Fibroblast of skin of scalp (primary cell): ENCODE results near the gene CSTF1.
A peak's percentile ranks its signal among the peaks of the same experiment; 100 is the strongest.
"Not testable (repeated sequence)": the region's sequence is repeated elsewhere in the genome, so short reads cannot be mapped to it uniquely, and the experiment has no call there.

ENCODE experiments used
- DNase-seq: peaks from one replicate; pipeline ENCODE4 v3.0.0-alpha.2; 2013

Gene CSTF1

DNA sequence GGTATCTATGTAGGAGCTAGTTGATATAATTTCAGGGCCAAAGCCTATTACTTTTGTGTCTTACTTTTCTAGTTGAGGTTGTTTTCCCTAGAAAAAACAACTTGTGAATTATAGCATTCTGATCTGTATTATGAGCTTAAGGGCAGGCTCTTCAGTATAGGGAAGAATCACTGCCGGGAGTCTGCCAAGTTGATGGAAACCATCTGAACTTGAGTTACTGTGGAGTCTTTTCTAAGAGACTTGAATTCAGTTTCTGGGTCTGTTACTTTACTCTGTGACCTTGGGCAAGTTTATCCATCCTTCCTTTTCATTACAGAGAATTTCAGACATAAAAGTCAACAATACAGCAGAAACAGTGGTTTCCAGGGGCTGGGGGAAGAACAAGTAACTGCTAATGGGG is 17.5 kb downstream of the CSTF1 start:
- no peak for DNase-seq

DNA sequence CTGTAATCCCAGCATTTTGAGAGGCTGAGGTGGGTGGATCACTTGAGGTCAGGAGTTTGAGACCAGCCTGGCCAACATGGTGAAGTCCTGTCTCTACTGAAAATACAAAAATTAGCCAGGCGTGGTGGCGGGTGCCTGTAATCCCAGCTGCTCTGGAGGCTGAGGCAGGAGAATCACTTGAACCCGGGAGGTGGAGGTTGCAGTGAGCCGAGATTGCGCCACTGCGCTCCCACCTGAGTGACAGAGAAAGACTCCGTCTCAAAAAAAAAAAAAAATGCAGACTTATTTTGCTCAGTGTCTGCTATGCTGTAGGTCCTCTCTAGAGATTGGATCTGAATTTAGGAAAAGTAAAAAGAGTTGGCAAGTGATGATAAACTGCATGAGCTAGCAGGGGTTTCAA is 18.8 kb downstream of the CSTF1 start:
- not testable (repeated sequence) for DNase-seq

- peak; percentile 61 for DNase-seq
These were observed 19.5 kb downstream of the CSTF1 start, which contains the start of gene CASS4 for GRCh38 chr20:56411759-56412472. Gene CASS4 (plus strand): TSS chr20:56412260. CDS start chr20:56412459, 199 bp downstream.

- no peak for DNase-seq
These were observed 20.0 kb downstream of the CSTF1 start for GRCh38 chr20:56412473-56412790.

DNA sequence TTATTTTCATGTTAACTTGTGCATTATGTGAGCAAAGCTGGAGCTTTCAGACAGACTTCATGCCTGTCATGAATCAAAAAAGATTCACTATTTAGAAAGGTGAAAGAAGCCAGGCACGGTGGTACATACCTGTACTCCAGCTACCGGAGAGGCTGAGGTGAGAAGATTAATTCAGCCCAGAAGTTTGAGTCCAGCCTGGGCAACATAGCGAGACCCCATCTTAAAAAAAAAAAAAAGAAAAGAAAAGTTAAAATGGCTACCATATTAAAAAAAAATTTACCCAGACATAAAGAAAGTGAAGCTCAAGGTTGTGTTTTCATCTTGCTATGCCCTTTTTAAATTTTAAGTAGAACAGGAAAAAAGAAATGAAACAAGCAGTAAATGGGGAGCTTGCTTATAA is 20.5 kb downstream of the CSTF1 start:
- no peak for DNase-seq

DNA sequence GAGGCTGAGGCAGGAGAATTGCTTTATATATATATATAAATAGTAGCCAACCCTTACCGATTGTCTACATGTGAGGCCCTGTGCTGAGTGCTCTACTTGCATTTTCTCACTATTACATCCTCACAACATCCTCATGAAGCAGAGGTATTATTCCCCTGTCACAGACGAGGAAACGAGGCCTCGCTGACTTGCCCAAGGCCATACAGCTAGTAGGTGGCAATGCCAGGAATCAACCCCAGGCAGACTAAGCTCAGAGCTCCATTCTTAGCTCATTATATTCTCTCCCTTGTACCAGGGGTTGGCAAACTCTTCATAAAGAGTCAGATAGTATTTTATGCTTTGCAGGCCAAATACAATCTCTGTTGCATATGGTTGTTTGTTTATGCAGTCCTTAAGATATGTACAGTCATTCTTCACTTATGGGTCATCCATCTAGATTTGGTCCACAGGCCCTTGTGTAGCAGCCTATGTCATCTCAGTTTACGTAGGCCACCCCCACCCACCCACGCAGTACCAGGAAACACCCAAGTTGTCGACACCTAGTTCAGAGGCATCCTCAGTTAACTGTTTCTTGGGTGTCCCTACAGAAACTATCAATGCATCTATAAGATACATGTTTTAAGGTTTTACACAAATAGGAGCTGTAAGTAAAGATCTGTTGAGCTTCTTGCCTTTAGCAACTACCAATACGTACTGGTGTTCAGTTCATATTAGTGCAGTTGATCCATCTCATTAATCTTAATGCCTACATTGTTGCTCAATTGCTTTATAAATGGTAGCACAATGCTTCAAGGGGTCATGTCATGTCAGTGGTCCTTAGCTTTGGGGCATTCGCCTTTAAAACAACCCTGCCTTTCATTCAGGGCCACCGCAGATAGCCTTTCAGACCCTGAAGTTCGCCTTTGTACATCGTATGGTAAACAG is 22.7 kb downstream of the CSTF1 start:
- DNase-seq = peak; percentile 60

DNA sequence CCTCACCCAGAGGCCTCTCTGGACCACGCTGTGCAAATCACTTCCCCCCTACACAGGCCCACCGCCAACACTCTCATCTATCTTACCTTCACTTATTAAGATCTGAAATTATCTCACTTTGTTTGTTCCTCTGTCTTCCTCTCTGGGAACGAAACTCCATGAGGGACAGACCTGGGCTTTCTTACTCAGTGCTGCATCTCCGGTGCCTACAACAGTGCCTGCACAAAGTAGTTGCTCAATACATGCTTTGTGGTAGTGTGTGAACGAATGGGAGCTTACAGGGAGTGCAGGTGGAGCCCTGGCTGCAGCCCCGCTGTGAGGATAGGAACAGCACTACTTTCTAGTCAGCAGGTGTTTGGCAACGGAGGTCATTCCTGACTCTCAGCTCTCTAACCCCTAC is 25.0 kb downstream of the CSTF1 start:
- DNase-seq = no peak

DNA sequence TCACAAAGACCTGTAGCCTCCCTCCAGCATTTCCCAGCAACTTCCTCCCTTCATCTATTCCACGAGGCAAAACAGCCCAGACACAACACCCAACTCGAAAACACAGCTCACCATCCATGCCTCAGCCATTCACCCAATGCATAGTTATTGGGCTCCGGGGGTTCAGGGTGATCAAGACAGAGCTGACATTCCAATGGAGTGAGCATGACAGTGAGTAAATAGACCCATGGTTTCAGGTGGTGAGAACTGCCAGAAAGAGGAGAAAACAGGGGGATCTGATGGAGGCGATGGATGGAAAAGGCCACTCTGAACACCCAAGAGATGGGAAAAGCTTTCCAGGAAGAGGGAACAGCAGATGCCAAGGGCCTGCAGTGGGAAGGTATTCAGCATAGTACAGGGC is 25.5 kb downstream of the CSTF1 start:
- DNase-seq = no peak

- no peak for DNase-seq
These were observed 26.0 kb downstream of the CSTF1 start for GRCh38 chr20:56418385-56418861.

DNA sequence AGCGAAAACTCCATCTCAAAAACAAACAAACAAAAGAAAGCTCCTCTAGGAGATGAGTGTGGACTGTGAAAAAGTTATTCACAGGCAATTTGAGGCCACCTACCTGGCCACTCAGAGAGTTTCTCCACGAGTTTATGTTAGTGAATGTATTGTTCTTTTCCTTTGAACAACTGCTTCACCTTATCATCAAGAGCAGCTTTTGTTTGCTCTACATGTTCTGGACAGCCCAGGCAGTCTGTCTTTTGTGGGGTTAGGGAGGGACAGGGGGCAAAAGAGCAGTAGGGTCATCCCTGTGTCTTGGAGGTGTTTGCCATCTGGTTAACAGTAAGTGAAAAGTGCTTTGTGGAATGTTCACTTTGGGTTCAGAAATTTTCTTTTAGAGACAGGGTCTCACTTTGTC is 27.6 kb downstream of the CSTF1 start:
- DNase-seq = no peak

DNA sequence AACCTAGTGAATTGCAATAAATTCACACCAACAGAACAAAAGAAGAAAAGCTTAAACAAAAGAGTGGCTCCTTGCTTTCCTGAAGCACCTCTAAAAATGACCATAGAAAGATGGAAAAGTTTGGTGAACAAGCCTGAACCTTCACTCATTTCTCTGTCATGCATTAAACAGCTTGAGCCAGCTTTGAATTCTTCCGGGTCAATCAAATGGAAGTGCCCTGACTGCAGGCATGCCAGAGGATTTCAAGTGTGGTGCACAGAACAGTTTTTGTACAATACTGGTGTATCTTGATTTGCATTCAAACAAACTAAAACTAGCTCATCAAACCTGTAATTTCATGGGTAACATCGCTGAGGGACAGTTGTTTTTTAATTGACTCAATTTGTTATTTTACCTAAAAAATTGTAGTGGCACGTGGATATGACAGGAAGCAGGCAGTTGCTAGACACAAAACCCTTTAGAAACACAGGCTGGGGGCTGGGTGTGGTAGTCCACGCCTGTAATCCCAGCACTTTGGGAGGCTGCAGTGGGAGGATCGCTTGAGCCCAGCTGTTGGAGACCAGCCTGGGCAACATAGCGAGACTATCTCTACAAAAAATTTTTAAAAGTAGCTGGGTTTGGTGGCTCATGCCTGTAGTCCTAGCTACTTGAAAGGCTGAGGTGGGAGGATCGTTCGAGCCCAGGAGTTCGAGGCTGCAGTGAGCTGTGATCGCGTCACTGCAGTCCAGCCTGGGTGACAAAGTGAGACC is 28.7 kb downstream of the CSTF1 start:
- no peak for DNase-seq

DNA sequence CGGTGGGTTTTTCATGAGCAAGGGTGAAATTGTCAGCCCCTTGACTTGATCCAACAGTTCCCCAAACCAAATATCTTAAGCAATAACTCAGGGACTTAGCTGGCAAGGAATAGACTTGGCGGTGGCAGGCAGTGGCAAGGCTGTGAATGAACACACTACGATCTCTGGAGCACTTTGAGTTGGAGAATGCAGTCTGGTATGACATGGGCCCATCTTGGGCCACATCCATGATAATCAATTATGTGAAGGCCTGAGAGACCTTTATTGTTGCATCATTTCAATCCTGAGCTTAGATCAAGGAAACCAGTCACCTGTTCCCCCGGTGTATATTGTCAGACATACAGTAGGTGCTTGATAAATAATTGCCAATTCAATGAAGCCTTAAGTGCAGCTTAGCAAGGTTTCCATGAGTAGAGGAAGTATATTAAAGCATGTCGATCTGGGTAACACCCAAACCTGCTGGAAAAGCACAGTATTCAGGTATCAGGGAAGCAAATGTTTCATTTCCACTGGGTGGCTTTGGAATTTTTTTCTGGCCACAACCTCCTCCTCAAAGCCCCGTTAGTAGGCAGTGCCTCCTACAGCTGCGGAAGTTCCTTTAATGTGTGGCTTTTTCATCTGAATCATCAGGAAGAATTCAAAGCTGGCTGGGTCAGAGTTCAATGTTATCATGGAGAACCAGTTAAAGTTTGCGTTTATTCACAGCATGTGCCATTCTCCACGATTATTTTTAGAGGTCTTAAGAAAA is 29.8 kb downstream of the CSTF1 start:
- peak; percentile 76 for DNase-seq

DNA sequence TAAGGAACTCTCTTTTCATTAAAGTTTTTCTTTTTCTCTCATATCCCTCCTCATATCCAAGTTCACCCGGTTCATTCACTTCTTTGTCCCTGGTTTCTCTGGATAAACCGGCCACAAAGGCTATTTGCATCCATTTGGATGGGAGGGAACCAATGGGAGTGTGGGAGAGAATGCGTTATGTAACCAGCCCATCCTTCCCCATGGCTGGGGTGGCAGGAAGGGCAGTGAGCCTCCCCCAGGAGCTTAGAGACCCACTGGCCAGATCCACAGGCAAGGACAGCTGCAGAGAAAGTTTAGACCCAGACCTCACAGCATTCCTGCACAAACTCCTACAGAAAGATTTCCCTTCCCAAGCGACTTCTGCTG is 30.4 kb downstream of the CSTF1 start:
- DNase-seq = no peak

DNA sequence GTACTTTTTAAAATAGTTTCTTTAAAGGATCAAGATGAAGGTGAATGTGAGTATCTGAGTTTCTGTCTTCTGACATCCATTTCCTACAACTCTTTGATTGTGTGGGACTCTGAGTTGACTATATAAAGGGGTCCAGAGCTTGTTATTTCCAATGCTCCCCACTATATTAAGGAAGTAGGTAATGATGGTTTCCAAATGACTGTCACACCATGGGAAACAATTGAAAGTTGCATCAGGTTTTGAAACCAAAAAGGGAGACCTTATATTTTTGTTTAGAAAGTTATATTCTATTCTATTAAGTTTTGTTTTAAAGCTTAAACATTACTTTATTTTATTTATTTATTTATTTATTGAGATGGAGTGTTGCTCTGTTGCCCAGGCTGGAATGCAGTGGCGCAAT is 30.8 kb downstream of the CSTF1 start:
- no peak for DNase-seq

GRCh38 chr20:56423886-56424285 is 31.4 kb downstream of the CSTF1 start:
- no peak for DNase-seq

DNA sequence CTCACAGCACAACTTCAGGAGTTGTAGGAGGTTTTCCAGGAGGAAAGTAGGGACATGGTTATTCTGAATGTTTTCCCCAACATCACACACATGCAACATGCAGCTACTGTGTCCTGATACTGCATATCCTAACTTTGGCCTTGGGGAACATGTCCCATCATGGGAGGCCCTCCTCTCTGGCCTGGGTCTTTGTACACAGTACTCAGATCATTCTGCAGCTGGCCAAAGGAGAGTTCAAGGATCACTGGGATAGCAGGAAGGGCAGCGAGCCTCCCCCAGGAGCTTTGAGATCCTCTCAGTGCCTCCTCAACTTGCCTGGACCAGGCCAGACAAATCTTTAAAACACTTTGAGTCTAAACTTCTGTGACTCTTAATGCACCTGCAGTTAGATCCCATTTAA is 32.5 kb downstream of the CSTF1 start:
- no peak for DNase-seq

GRCh38 chr20:56426026-56426425 is 33.6 kb downstream of the CSTF1 start:
- no peak for DNase-seq

DNA sequence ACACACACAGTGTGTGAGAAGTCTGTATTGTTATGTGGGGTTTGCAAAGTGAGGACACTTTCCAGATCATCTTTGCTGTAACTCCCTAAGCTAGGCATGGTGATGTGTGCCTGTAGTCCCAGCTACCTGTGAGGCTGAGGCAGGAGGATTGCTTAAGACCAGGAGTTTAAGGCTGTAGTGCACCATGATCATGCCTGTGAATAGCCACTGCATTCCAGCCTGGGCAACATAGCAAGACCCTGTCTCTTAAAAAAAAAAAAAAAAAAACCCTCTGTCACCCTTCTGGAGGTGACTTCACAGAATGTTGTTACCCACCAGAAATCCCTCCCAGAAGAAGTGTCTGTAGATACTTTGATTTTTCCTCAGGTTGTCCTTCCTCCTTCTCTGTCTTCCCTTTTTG is 34.5 kb downstream of the CSTF1 start:
- no peak for DNase-seq

GRCh38 chr20:56427797-56428196 is 35.4 kb downstream of the CSTF1 start:
- DNase-seq = no peak

- DNase-seq = no peak
These were observed 36.0 kb downstream of the CSTF1 start for GRCh38 chr20:56428410-56428809.

DNA sequence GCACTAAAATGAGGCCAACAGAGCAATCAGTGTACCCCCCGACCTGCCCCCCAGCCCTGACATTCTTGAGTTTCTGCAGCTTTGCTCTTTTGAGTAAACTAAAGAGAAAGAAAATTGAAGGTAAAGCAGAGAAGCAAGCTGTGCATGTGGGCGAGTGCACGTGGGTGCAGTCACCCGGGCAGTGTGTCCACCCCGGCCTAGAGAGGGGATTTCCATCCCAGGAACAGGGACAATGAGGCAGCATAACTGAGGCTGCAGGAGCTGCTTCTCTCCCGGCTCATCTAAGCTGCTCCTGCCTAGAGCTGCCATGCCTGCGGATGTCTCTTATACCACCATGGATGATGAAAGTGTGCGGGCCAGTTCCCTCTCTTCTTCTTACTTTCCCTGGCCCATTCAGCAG is 36.4 kb downstream of the CSTF1 start:
- no peak for DNase-seq

DNA sequence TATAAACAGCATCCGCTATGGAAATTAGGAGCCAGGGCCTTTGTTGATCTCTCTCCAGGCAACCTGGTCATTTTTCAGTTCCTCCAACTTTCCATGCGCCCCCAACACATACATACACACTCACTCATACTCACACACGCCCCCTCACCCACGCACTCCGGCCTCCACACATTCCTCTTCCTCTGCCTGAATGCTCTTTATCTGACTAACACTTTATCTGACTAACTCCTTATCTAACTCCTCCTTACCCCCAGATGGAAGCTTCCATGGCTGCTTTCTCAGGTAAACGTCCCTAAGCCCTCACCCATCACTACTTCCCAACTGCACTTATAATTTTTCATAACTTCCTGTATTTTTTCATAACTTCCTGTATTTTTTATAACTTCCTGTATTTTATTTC is 37.1 kb downstream of the CSTF1 start:
- peak; percentile 46 for DNase-seq

DNA sequence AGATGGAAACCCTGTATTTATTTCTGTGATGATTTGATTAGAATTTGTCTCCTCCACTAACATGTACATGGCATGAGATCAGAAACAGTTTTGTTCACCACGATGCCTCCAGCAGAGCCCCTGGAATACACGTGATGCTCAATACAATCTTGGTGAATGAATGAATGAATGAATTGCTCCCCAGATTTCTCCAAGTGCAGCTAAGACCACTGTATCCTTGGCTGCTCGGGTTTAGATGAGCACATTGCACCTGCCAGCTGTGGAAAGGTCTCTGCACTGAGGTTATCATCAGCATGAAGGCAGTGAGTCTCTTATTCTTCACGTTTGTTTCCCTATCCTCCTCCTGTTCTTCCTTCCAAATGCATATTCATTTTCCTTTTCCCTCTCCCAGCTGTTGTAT is 37.5 kb downstream of the CSTF1 start:
- DNase-seq = no peak
